Naive B cell (primary cell): ENCODE results near the gene OR8S1. TPM values are rescaled to one million over a fixed set of nuclear protein-coding genes. Genes with fewer than 3 reads are reported as not detected.

Experiments
- polyA plus RNA-seq, 6 donors: library from polyadenylated mRNA; unstranded; fragments of 300-500 nt; fragmentation: Illumina TruSeq; gene quantifications; one replicate each; pipeline ENCODE4 v1.2.3, GENCODE V29; 2021; ENCODE audit warnings: low read depth in 6 of 6

OR8S1 gene
- polyA plus RNA-seq, 6 donors from 2014 or later: not detected

Other genes starting within 250 kb of the OR8S1 start
- gene ZNF641, start 174.7 kb upstream of the OR8S1 start, polyA plus RNA-seq: 10 to 100 TPM in 5 of 6 donors, 1 to 10 TPM in 1; 7.8 to 19.1 (median 12.5) TPM
- not detected for gene ANP32D, start 53.1 kb upstream of the OR8S1 start, polyA plus RNA-seq
- not detected for gene C12orf54, start 43.1 kb upstream of the OR8S1 start, polyA plus RNA-seq
- gene LALBA, start 44.4 kb downstream of the OR8S1 start, polyA plus RNA-seq: not detected
- gene KANSL2, start 156.6 kb downstream of the OR8S1 start, polyA plus RNA-seq: 10 to 100 TPM; 32.5 to 65.2 (median 41.3) TPM
- 10 to 100 TPM; 13.8 to 34.5 (median 26.4) TPM for gene CCNT1, start 191.1 kb downstream of the OR8S1 start, polyA plus RNA-seq